T-helper 1 cell treated with Interleukin-12 subunit alpha and Interleukin-12 subunit beta and Interleukin-4 antibody, amounts not matched to agents 30 μg/mL and 1 μg/mL, for 36 hours (primary cell): Measurements from ENCODE around the gene CSGALNACT2.

Source experiments
- H3K27ac Mint-ChIP-seq: one replicate; pipeline ENCODE4 v1.8.0; 2021; ENCODE audit warnings: mild to moderate bottlenecking, mixed read lengths
- H3K27me3 Mint-ChIP-seq: one replicate; pipeline ENCODE4 v1.8.0; 2021; ENCODE audit warnings: low read depth, mixed read lengths
- H3K36me3 Mint-ChIP-seq: one replicate; pipeline ENCODE4 v1.8.0; 2021; ENCODE audit warnings: low read depth, mixed read lengths
- H3K4me1 Mint-ChIP-seq: one replicate; pipeline ENCODE4 v1.8.0; 2021; ENCODE audit warnings: low read depth, mixed read lengths
- H3K4me3 Mint-ChIP-seq: one replicate; pipeline ENCODE4 v1.8.0; 2021; ENCODE audit warnings: mild to moderate bottlenecking, moderate library complexity, mixed read lengths
- H3K9me3 Mint-ChIP-seq: one replicate; pipeline ENCODE4 v1.8.0; 2021; ENCODE audit warnings: mixed read lengths

Gene CSGALNACT2

DNA sequence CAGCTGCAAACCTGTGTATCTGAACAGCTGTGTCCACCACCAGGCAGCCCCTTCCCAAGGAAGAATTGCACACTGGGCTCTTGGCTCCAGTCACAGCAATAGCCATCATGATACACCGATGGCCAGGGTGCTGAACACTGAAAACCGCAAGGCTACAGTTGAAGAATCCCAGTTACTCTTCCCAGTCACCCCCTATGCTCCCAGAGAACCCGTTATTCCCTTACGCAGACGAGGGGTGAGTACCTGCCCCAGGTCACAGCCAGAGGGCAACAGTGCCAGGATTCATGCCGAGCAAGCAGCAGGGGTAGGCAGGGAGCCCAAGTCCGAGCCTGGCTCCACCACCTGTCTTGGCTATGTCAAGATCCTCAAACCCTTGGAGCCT lies 70.8 kb downstream of the CSGALNACT2 start:
- Mint-ChIP-seq H3K9me3 (no peaks in the 10 kb centered on the region), H3K4me1 (no peaks in the 10 kb centered on the region), H3K27ac (no peak overlapping the region), H3K36me3 (no peaks in the 10 kb centered on the region), H3K4me3 (no peak overlapping the region), H3K27me3 (no peaks in the 10 kb centered on the region)

DNA sequence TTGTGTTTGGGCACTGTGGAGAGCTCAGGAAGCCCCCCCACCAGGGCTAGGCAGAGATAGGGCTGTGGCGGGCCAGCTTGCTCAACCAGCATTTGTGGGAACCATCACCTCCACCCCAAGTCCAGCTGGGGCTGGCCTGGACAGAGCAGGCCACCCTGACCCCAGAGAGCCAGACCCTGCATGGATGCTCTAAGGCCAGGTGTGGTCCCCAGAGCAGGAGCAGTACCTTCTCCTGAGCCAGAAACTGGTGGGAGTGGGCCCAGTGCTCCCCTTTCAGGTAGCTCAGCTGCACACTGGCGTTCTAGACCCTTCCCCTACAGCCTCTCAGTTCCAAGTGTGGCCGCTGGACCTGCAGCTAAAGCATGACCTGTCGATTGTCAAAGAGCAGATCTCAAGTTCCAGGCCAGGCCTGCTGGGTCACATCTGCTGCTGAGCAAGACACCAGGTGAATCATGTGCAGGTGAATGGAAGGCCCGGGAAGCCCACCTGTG lies 71.5 kb downstream of the CSGALNACT2 start:
- Mint-ChIP-seq H3K27ac (no peak overlapping the region), H3K27me3 (no peaks in the 10 kb centered on the region), H3K4me1 (no peaks in the 10 kb centered on the region), H3K9me3 (no peaks in the 10 kb centered on the region), H3K4me3 (no peak overlapping the region), H3K36me3 (no peaks in the 10 kb centered on the region)

DNA sequence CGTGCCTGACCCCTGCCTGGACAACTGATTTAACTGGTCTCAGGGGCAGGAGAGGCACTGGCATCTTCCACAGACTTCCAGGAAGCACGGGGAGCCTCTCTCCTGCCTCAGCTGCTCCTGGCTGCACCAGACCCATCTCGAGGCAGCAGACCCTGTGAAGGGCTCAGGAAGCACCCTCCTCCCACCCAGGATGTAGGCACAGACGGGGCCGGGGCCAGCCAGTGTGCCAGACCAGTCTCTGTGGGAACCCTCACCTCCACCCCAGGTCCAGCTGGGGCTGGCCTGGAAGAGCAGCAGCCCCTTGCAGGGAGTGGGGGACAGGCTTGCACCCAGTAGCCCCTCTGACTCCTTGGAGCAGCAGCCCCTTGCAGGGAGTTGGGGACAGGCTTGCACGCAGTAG lies 72.3 kb downstream of the CSGALNACT2 start:
- H3K4me1 Mint-ChIP-seq, result no peaks in the 10 kb centered on the region
- no peak overlapping the region for H3K27ac Mint-ChIP-seq

DNA sequence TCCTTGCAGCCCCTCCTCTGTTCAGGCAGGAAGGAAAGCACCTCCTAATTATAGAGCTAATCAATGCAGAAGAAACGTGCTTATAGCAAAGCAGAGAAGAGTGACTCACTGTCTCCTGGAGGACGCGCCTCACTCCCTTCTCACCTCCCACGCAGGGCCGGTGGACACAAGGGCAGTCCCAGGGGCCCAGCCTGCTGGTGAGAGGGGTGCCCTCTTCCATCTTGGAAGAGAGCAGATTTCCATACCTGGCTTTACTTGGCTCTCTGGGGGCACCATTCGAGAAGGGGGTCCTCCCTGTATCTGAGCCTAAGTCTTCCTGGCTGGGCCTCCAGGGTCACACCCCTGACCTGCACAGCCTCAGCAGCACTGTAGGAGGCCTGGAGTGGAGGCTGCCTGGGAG lies 72.8 kb downstream of the CSGALNACT2 start:
- no peaks in the 10 kb centered on the region for H3K4me1 Mint-ChIP-seq
- H3K4me3 Mint-ChIP-seq, result no peak overlapping the region
- H3K27ac Mint-ChIP-seq, result no peak overlapping the region
- no peaks in the 10 kb centered on the region for H3K27me3 Mint-ChIP-seq
- no peaks in the 10 kb centered on the region for H3K9me3 Mint-ChIP-seq
- H3K36me3 Mint-ChIP-seq, result no peaks in the 10 kb centered on the region

More for the DNA sequence above, 72.3 kb downstream of the CSGALNACT2 start:
- Mint-ChIP-seq H3K36me3 (no peaks in the 10 kb centered on the region), H3K27me3 (no peaks in the 10 kb centered on the region), H3K9me3 (no peaks in the 10 kb centered on the region), H3K4me3 (no peak overlapping the region)

DNA sequence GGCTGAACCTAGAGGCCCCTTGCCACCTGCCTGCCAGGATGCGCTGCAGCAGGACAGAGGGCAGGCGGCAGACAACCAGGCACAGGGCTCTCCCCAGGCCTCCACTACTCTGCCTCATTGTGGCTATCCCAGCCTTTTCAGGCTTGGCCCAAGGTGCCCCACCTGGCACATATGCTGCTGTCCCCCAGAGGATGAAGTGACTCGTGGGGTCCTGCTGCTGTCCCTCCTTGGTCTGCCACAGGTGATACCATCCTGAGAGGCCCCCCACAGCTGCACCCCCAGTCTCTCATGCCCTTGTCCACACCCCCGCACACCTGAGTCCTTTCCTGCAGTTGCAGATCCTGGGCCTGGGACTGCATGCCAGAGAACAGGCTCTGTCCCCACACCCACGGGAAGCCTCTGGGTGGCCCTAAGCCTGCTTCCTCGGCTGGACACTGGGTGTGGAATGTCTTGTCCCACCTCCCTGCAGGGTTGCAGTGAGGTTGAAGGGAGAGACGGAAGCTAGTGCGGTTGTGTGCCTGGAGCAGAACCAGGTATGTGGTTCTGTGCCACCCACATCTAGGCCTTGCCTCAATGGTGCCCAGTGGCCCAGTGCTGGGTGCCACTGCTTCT lies 73.3 kb downstream of the CSGALNACT2 start:
- no peaks in the 10 kb centered on the region for H3K9me3 Mint-ChIP-seq
- H3K4me3 Mint-ChIP-seq, result no peak overlapping the region
- H3K27ac Mint-ChIP-seq, result no peak overlapping the region
- H3K27me3 Mint-ChIP-seq, result no peaks in the 10 kb centered on the region
- H3K36me3 Mint-ChIP-seq, result no peaks in the 10 kb centered on the region
- H3K4me1 Mint-ChIP-seq, result no peaks in the 10 kb centered on the region

DNA sequence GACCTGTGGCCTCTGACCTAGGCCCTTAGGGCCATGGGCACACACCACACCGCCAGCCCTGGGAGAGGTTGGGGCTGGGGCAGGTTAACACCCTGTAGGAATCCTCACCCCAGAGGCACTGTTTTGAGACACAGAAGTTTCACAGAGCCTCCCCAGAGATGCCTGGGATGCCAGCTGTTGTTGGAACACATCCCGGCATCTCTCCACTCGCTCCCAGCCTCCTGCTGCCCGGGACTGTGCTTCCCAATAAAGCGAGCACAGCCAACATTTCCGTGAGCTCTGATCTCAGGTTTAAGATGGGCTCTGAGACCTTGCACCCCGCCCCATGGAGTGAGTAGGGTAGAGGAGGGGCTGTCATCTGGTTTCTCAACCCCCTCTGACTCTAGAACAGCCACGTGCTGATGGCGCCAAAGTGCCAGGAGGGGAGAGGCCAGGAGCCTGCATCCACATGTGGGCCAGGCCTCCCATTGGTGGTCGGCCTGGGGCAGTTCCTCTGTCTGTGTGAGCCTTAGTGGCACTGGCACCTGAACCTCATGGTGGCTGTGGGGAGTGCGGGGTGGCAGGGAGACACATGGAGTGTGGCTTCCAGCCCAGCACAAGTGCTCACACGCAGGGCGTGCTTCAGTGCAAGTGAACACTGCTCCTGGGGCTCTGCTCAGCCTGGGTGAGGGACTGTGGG lies 73.9 kb downstream of the CSGALNACT2 start:
- Mint-ChIP-seq H3K27ac (no peak overlapping the region), H3K9me3 (no peaks in the 10 kb centered on the region), H3K4me3 (no peak overlapping the region), H3K36me3 (no peaks in the 10 kb centered on the region), H3K27me3 (no peaks in the 10 kb centered on the region), H3K4me1 (no peaks in the 10 kb centered on the region)

DNA sequence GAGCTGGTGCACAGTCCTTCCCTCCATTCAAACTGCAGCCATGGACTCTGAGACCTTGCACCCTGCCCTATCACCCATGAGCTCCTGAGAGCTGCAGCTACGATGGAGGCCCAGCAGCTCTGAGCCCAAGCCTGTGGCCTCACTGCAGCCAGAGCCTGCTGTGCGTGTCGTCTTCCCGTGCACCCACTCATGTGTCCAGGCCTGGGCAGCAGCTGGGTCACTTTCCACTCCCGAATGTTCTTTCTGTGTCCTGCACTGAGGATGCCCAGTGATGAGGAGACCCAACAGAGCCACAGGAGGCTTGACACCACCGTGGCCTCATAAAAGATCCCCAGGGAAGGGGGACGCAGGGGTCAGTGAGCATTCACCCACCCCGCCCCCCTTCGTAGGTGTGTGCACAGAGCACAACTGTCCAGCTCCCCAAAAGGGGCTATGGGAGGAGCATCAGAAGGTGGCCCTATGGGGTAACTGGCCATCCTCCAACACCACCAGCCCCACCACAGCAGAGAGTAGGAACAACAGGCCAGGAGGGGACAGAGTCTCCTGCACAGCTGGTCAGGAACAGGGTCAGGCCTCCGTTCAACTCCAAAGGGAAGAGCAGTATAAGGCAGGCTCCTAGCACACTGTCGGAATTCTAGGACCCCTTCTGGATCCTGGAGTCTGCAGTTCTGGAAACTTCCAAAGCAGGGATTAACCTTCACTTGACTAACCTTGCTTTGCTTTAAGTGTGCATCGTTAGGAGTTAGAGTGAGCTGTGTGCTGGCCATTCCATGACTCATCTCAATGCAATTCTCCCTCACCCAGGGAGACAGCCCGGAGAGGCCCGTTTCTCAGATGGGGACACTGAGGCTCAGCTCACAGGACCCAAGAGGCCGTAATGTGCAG lies 76.1 kb downstream of the CSGALNACT2 start:
- H3K27ac Mint-ChIP-seq, result no peak overlapping the region
- H3K36me3 Mint-ChIP-seq, result no peaks in the 10 kb centered on the region
- no peak overlapping the region for H3K4me3 Mint-ChIP-seq
- H3K4me1 Mint-ChIP-seq, result no peaks in the 10 kb centered on the region
- H3K27me3 Mint-ChIP-seq, result no peaks in the 10 kb centered on the region
- H3K9me3 Mint-ChIP-seq, result no peaks in the 10 kb centered on the region

DNA sequence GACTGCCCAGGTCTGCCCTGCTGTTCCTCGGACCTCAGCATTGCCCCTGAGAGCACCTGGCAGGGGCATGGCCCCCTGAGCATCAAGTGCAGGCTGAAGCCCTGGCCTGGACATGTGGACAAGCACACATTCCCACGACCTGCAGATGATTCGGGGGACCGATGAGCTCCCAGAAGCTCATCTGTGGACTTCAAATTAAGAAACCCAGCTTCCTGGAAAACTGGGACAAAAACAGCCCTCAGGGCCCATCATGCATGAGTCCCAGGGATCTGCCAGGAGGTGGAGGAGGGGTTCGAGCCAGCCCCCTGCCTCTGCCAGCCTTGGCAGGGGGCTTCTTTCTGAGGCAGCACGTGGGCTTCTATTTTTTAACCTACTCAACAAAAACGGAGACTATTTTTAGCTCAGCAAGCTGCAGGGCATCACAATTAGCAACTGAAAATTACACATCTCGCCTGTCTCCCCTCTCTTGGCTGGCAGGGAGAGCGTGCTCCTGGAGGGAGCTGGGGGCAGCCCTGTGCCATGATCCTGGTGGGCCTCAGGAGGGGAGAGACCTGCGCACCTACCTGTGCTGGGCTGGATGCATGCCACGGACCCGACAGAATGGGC lies 76.8 kb downstream of the CSGALNACT2 start:
- no peak overlapping the region for H3K4me3 Mint-ChIP-seq
- H3K27ac Mint-ChIP-seq, result no peak overlapping the region
- no peaks in the 10 kb centered on the region for H3K4me1 Mint-ChIP-seq
- H3K9me3 Mint-ChIP-seq, result no peaks in the 10 kb centered on the region
- H3K36me3 Mint-ChIP-seq, result no peaks in the 10 kb centered on the region
- H3K27me3 Mint-ChIP-seq, result no peaks in the 10 kb centered on the region

DNA sequence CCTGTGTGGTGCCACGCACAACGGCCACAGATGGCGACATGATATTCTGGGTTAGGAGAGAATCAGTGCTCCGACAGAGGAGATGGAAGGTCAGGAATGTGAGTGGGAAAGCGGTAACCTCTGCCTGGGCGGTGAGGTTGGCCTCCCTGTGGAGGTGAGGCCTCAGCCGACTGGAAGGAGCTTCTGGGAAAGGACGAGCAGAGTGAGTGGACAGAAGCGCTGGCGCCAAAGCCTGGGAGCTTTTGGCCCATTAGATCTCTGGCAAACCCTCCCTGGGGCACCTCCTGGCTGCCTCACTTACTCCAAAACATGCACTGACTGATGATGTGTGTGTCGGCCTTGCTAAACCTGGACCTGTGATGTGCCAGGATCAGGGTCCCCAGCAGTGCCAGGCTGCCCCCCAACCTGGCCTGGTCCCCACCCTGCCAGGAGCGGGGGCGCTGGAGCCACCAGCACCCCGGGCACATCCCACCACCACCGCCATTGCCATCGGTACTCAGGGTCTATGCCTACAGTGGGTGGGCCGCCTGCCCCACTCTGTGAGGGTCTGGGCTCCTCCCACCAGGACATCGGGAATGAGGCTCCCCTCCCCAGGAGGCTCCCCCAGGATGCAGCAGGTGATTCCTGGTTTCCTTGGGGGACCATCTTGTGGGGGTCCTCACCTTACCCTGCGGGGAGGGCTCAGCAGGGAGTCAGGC lies 77.7 kb downstream of the CSGALNACT2 start:
- no peak overlapping the region for H3K27ac Mint-ChIP-seq
- no peaks in the 10 kb centered on the region for H3K9me3 Mint-ChIP-seq
- no peaks in the 10 kb centered on the region for H3K36me3 Mint-ChIP-seq
- H3K4me3 Mint-ChIP-seq, result no peak overlapping the region
- no peaks in the 10 kb centered on the region for H3K4me1 Mint-ChIP-seq
- H3K27me3 Mint-ChIP-seq, result no peaks in the 10 kb centered on the region

DNA sequence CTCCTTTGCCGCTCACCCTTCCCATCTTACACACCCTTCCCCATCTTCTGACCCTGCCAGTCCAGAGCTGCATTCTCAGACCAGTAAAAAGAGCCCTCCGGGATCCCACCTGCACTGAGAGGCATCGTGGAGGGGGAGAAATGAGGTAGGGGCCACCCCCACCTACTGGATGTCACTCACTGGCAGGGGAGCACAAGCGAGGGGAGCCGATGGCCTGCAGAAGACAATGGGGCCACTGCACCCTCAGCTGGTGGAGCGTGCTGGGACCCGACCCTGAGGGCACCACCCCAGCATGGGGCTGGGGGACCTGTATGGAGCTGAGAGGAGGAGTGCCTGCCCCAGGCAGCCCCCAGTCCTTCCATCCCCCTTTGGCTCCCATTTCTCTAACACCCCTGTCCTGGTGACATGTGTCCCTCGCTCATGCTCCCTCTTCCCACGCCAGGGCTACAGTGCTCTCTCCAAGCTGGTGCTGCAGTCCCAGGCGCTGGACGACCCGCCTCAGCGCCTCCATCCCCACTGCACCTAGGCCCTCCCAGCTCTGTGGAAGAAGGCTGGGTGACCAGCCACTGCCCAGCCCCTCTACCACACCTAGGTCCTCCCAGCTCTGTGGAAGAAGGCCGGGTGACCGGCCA lies 78.8 kb downstream of the CSGALNACT2 start:
- Mint-ChIP-seq H3K4me1 (no peaks in the 10 kb centered on the region), H3K36me3 (no peaks in the 10 kb centered on the region), H3K9me3 (no peaks in the 10 kb centered on the region), H3K27me3 (no peaks in the 10 kb centered on the region), H3K27ac (no peak overlapping the region), H3K4me3 (no peak overlapping the region)

DNA sequence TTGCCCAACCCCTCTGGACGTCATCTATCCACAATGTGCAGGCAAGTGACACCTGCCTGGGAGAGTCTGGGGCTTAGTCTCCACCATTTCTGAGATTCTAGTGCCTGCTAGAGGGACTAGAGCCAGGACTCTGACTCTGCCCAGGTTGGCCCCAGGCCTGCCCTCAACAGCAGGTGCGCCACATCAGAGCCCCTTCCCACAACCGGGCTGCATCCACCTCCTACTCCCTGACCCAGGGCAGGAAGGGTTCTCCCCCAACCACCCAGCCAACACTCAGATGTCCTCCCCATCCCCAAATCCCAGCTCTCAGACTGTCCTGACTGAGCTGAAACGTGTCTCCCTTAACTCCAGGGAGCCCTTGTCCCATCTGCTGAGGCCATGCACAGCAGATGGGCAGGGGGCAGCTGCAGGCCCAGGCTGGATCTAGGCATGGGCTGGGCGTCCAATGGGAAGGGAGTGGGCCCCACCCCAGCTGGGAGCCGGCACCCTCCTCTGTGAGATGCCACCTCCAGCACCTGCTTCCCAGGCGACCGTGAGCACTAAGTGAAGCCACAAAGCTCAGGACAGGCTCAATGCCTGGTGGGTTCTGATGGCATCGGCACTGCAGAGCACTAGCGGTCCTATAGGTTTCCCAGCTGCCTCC lies 79.4 kb downstream of the CSGALNACT2 start:
- no peak overlapping the region for H3K4me3 Mint-ChIP-seq
- H3K9me3 Mint-ChIP-seq, result no peaks in the 10 kb centered on the region
- H3K27me3 Mint-ChIP-seq, result peaks cover 2% of the 10 kb centered on the region
- H3K4me1 Mint-ChIP-seq, result no peaks in the 10 kb centered on the region
- H3K27ac Mint-ChIP-seq, result no peak overlapping the region
- no peaks in the 10 kb centered on the region for H3K36me3 Mint-ChIP-seq

DNA sequence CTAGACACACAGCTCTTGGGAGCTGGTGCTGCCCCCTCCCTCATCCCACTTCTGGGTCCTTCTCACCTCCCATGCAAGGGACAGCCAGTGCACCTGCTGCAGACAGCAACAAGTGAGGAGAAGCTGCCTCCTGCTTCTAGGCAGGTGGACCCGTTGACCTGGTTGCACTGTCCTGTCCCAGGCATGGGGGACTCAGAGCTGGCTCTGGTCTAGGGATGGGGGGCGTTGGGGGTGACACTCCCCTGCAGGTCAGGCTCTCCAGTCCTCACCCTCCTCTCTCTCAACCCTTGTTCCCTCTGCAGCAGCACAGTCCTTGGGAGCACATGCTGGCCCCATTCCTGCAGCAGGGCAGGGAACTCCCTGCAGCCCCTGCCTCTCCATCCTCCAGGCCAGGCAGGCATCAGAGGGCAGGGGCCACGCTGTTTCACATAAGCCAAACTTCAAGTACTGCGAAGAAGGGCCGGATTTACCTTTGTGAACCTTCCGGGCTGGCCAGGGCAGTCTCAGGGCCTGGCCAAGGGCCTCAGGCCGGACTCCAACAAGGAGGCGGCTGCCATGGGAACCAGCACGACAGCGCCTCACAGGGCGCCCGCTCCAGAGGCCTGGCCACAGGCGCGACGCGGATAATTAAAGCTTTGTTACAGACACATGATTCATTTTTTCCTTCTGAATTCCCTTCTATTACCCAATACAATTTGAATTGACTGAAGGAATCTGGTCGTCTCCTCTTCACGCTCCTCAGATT lies 80.1 kb downstream of the CSGALNACT2 start:
- Mint-ChIP-seq H3K4me1 (no peaks in the 10 kb centered on the region), H3K4me3 (no peak overlapping the region), H3K27me3 (peaks cover 8% of the 10 kb centered on the region), H3K9me3 (no peaks in the 10 kb centered on the region), H3K36me3 (no peaks in the 10 kb centered on the region), H3K27ac (no peak overlapping the region)
